GM06990 (cell line): Measurements from ENCODE around the gene PDSS2.

Source experiments
- DNase-seq: peaks from one replicate; pipeline ENCODE4 v3.0.0-alpha.2; 2011; ENCODE audit not compliant: insufficient read length; ENCODE audit errors: extremely low read depth
- H3K27me3 ChIP-seq: replicated peaks from 2 replicates; pipeline ENCODE4 v1.6.0; 2011; ENCODE audit warnings: low read length; ENCODE audit not compliant: control insufficient read depth, insufficient read depth
- H3K36me3 ChIP-seq: 2 replicates; pipeline ENCODE4 v1.5.1; 2011; ENCODE audit warnings: low read length; ENCODE audit not compliant: control insufficient read depth, insufficient read depth
- H3K4me3 ChIP-seq: replicated peaks from 2 replicates; pipeline ENCODE4 v1.5.1; 2011; ENCODE audit warnings: low read depth, mild to moderate bottlenecking, control low read depth, low read length
- CTCF ChIP-seq: IDR thresholded peaks from 2 replicates; pipeline ENCODE4 v1.5.1; 2011; ENCODE audit warnings: low read length, control low read depth, mild to moderate bottlenecking, inconsistent platforms; ENCODE audit not compliant: insufficient read depth, poor library complexity, severe bottlenecking

PDSS2 gene

GRCh38 chr6:107331409-107332386 lies 127.7 kb downstream of the PDSS2 start:
- no peak for DNase-seq
- no peak for TF ChIP-seq CTCF
- Histone ChIP-seq H3K27me3 (no peaks in the 10 kb centered on the region), H3K36me3 (no peaks in the 10 kb centered on the region), H3K4me3 (no peak overlapping the region)

DNA sequence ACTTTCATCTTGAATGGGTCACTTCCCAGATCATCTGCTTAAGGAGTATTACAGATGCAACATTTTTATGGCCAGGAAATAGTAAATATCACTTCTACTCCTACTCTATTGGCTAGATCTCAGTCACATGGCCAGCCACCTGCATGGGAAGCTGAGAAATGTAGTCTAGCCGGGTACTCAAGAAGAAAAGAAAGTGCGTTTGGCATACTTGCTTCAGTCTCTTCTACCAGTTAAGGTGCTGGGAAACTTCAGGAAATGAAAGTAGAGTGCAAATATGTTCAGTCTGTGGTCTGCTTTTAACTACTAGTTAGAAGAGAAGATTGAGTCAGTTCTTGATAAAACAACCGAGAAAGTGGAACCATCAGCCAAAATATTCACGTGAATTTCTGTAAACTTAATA lies 129.2 kb downstream of the PDSS2 start:
- peak; percentile 55 for DNase-seq
- Histone ChIP-seq H3K27me3 (no peaks in the 10 kb centered on the region), H3K4me3 (0 out of 2 replicates have a peak overlapping the region, but pooled peaks have one; percentile 5), H3K36me3 (no peaks in the 10 kb centered on the region)
- no peak for TF ChIP-seq CTCF

- DNase-seq, result no peak
- no peaks in the 10 kb centered on the region for H3K36me3 ChIP-seq
- H3K27me3 ChIP-seq, result no peaks in the 10 kb centered on the region
- H3K4me3 ChIP-seq, result no peak overlapping the region
- TF ChIP-seq CTCF, result no peak
These were observed 130.1 kb downstream of the PDSS2 start for GRCh38 chr6:107329063-107329860.

DNA sequence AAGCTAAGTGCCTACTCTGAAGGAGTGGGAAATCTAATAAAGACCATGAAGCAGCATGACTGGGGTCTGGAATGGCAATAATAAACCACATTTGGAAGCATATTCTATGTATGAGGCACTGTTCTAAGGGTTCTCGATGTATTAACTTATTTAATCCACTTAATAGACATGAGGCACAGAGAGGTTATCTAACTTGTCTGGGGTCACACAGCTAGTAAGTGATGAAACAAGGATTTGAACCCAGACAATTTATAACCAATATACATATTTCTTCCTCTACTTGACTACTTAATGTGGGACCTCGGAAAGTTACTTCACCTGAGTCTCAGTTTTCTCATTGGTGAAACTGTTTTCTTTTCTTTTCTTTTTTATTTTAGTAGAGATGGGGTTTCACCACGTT lies 131.3 kb downstream of the PDSS2 start:
- H3K4me3 ChIP-seq, result no peak overlapping the region
- H3K27me3 ChIP-seq, result no peaks in the 10 kb centered on the region
- no peaks in the 10 kb centered on the region for H3K36me3 ChIP-seq
- no peak for TF ChIP-seq CTCF
- DNase-seq, result no peak

DNA sequence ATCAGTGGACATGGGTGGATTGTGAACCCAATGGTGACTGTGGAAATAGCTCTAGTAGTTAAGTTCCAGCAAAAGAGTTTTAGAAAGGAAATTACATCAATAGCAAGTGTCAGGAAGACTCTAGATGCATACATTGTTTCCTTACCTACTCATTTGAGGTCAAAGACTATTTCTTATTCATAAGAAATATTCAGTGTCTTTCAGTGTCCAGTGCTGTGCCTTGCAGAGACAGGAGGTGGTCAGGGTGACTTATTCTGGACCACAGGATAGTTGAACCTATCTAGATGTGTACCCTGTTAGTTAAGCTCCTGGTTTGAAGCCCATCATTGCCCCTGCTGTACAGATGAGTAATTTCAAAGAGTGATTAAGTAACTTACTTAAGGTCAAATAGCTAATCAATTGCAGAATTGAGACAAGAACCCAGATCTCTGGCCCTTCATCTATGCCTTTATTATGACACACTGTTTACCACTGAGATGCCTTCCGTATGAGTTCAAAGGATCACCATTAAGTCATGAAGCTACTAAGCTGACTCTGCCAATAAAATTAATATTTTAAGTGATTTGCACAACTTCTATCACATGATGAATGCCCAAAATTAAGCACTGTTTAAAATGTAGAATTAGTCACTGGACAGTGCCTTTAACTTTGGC lies 136.1 kb downstream of the PDSS2 start:
- no peaks in the 10 kb centered on the region for H3K36me3 ChIP-seq
- no peak for DNase-seq
- H3K4me3 ChIP-seq, result no peak overlapping the region
- no peaks in the 10 kb centered on the region for H3K27me3 ChIP-seq
- no peak for TF ChIP-seq CTCF
